SIG-M5 treated with dmso at 0.1 percent for 504 hours (cell line): ENCODE results near the gene MYL4.
"Not testable (repeated sequence)": the region's sequence is repeated elsewhere in the genome, so short reads cannot be mapped to it uniquely, and the experiment has no call there.

Experiments used
- DNase-seq: peaks from one replicate; lab custom pipeline; 2025; ENCODE audit not compliant: unreplicated experiment; lab: John Stamatoyannopoulos, UW

Gene MYL4

DNA sequence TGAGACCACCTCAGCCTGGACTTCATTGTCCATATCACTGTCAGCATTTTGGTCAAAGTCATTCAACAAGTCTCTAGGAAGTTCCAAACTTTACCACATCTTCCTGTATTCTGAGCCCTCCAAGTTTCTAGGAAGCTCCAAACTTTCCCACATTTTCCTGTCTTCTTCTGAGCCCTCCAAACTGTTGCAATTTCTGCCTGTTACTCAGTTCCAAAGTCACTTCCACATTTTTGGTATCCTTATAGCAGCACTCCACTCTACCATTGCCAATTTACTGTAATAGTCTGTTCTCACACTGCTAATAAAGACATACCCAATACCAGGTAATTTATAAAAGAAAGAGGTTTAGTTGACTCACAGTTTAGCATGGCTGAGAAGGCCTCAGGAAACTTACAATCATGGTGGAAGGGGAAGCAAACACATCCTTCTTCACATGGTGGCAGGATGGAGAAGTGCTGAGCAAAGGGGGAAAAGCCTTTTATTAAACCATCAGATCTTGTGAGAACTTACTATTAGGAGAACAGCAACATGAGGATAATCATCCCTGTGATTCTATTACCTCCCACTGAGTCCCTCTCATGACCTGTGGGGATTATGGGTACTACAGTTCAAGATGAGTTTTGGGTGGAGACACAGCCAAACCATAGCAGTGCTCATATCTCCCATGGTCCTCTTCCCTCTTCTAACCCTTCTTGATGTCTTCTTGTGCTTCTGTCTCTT lies 60.6 kb downstream of the MYL4 start:
- DNase-seq, result not testable (repeated sequence)

- no peak for DNase-seq
These were observed 62.0 kb downstream of the MYL4 start for GRCh38 chr17:47270946-47271705.

- no peak for DNase-seq
These were observed 63.3 kb downstream of the MYL4 start for GRCh38 chr17:47272491-47272890.

GRCh38 chr17:47273245-47273644 lies 64.1 kb downstream of the MYL4 start:
- no peak for DNase-seq
